LNCaP clone FGC (cell line): ENCODE results near the gene CC2D2B.
"Not testable (repeated sequence)": the region's sequence is repeated elsewhere in the genome, so short reads cannot be mapped to it uniquely, and the experiment has no call there.

Experiments used
- DNase-seq: peaks from one replicate; pipeline ENCODE4 v3.0.0-alpha.2; 2011; ENCODE audit warnings: low read depth
- H3K4me3 ChIP-seq: 2 replicates; pipeline ENCODE4 v1.5.1; 2011; ENCODE audit warnings: mild to moderate bottlenecking, low read depth, low read length, control low read depth
- TF ChIP-seq, protein P1 (sequence below): IDR thresholded peaks from 2 replicates; pipeline ENCODE4 v1.5.1; 2012; ENCODE audit warnings: mild to moderate bottlenecking; ENCODE audit not compliant: control insufficient read depth, insufficient read depth; ENCODE audit errors: extremely low read depth

The CC2D2B gene

DNA sequence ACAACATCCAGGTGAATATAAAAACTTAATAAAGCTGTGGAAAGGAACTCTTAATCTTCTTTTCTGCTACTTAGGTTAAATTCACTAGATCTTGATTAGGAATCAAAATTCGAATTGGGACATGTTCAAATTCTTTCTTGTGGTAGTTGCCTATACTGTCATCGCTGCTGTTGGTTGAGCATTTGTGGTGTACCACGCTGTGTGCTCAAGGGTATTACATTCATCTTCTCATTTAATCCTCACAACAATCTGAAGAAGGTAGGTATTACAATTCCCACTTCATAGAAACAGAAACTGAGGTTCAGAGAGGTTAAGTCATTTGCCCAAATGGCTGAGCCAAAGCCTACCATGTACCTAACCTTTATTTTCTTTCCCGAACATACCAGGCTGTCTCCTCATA is 39.9 kb upstream of the CC2D2B start:
- no peak overlapping the region for H3K4me3 ChIP-seq

DNA sequence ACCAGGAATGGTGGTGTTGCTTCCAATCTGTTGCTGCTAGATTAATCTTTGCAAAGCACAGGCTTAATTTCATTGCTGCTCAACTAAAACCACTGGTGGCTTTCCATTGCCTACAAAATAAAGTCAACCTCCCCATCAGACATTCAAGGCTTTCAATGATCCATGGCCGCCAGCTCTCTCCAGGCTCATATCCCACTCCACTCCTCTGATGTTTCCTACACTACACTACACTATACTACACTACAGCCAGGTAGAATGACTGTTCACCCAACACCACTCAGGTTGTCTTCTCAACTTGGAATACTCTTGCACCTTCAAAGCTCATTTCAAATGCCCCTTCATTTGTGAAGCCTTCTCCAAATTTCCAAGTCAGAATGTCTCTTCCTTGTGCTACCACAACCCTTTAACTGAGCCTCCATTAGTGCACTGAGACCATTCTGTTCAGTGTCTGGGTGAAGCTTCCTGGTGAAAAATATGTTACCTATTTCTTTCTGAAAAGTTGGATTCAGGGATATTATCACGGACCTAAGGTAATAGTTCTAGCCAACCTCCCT is 35.5 kb upstream of the CC2D2B start:
- TF ChIP-seq, protein P1, sequence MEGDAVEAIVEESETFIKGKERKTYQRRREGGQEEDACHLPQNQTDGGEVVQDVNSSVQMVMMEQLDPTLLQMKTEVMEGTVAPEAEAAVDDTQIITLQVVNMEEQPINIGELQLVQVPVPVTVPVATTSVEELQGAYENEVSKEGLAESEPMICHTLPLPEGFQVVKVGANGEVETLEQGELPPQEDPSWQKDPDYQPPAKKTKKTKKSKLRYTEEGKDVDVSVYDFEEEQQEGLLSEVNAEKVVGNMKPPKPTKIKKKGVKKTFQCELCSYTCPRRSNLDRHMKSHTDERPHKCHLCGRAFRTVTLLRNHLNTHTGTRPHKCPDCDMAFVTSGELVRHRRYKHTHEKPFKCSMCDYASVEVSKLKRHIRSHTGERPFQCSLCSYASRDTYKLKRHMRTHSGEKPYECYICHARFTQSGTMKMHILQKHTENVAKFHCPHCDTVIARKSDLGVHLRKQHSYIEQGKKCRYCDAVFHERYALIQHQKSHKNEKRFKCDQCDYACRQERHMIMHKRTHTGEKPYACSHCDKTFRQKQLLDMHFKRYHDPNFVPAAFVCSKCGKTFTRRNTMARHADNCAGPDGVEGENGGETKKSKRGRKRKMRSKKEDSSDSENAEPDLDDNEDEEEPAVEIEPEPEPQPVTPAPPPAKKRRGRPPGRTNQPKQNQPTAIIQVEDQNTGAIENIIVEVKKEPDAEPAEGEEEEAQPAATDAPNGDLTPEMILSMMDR = no peak
- DNase-seq = no peak
- H3K4me3 ChIP-seq = no peak overlapping the region

More for the DNA sequence above, 39.9 kb upstream of the CC2D2B start:
- DNase-seq = no peak
- TF ChIP-seq, protein P1 = no peak

DNA sequence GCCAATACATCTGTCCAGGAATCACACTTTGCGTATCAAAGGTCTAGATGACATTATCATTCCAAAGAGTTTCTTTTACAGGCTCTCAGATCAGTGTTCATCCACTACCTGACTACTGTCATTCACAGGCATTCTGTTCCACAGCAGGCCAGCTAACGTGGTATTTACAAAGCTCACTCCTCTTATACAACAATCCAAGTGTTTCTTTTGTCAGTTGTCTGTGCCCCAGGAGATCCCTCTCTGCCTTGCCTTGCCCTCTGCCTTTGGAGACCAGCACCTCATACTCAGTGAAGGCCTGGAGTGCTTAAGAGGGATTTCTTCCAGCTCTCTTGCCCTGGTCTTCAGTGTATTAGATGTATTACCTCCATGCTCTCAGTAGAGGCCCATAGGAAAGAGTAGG is 34.6 kb upstream of the CC2D2B start:
- H3K4me3 ChIP-seq = no peak overlapping the region
- no peak for DNase-seq

DNA sequence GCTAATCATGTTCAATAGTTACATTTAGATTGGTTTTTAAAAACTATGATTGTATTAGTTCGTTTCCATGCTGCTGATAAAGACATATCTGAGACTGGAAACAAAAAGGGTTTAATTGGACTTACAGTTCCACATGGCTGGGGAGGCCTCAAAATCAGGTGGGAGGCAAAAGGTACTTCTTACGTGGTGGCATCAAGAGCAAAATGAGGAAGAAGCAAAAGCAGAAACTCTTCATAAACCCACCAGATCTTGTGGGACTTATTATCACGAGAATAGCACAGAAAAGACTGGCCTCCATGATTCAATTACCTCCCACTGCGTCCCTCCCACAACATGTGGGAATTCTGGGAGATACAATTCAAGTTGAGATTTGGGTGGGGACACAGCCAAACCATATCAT is 34.1 kb upstream of the CC2D2B start:
- no peak overlapping the region for H3K4me3 ChIP-seq
- TF ChIP-seq, protein P1 = no peak
- no peak for DNase-seq

More for the DNA sequence above, 34.6 kb upstream of the CC2D2B start:
- TF ChIP-seq, protein P1 = no peak

DNA sequence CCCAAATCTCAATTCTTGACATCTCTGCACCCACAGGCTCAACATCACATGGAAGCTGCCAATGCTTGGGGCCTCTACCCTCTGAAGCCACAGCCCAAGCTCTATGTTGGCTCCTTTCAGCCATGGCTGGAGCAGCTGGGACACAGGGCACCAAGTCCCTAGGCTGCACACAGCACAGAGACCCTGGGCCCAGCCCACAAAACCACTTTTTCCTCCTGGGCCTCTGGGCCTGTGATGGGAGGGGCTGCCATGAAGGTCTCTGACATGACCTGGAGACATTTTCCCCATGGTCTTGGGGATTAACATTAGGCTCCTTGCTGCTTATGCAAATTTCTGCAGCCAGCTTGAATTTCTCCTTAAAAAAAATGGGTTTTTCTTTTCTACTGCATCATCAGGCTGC is 33.0 kb upstream of the CC2D2B start:
- not testable (repeated sequence) for DNase-seq, H3K4me3 ChIP-seq

DNA sequence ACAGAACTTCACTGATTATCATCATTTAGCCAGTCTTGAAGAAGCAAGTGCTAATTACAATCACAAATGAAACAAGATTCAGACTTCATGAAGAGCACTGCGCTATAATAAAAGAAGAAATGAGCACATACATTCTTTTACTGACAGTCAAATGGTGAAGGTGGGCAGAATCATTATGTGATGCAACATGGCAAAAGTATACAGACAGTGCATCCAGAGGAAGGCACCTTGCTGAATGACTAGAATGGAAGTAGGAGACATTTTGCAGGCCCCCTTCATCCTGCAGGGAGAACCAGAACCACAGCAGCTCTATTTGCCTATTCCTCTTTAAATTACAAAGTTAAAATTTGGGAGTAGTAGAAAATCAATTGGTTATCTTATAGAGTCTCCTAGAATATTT is 31.0 kb upstream of the CC2D2B start:
- DNase-seq = no peak
- TF ChIP-seq, protein P1 = no peak
- H3K4me3 ChIP-seq = no peak overlapping the region

DNA sequence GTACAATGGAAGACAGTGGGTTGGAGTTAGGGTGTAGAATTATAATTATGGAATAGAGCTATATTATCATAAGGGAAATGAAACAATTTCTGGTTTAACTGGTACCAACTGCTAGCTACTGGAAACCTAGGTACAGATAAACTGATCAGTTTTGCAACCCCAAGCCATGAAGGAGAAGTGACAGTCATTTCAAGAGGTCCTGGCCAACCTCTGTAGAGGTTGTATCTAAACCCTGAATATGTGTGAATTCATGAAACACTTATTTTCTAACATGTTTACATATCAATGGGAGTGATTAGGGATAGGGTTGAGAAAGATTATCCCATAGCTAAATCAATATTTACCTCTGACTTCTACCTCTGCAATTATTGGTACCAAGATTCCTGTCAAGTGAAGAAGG is 29.9 kb upstream of the CC2D2B start:
- DNase-seq = no peak

More for the DNA sequence above, 29.9 kb upstream of the CC2D2B start:
- TF ChIP-seq, protein P1 = no peak
- H3K4me3 ChIP-seq = no peak overlapping the region
